ENCODE results near the gene TLL1. TPM values are rescaled to one million over a fixed set of nuclear protein-coding genes. Genes with fewer than 3 reads are reported as not detected.
A peak's percentile ranks its signal among the peaks of the same experiment; 100 is the strongest.

Gene TLL1
- total and polyA plus RNA-seq, 3 experiments from 2014 or later = not detected

GRCh38 chr4:165992283-165992682 lies 119.2 kb downstream of the TLL1 start:
- peaks cover 0 to 8% (median 2%) of the 10 kb centered on the region in 5 donors for H3K9me3 Mint-ChIP-seq
- H3K27me3 ChIP-seq (ENCODE audit: insufficient read depth, low read length, poor library complexity, severe bottlenecking) = no peaks in the 10 kb centered on the region
- H3K4me3 Mint-ChIP-seq = no peak overlapping the region
- H3K27ac Mint-ChIP-seq = peak overlapping the region in 1 of 8 donors; percentile 2
- H3K27me3 Mint-ChIP-seq = no peaks in the 10 kb centered on the region
- H3K36me3 ChIP-seq (ENCODE audit: insufficient read depth, low read length) = no peaks in the 10 kb centered on the region
- no peaks in the 10 kb centered on the region for H3K4me1 ChIP-seq (ENCODE audit: insufficient read depth, low read length)
- no peak overlapping the region for H3K4me3 ChIP-seq (ENCODE audit: low read length)
- ChIA-PET POLR2A (no interaction called here), CTCF (no interaction called here)
- DNase-seq = no peak
- no peaks in the 10 kb centered on the region for H3K36me3 Mint-ChIP-seq
- no peaks in the 10 kb centered on the region for H3K4me1 Mint-ChIP-seq
- no peaks in the 10 kb centered on the region for H3K9me3 ChIP-seq (ENCODE audit: low read length)
- H3K27ac ChIP-seq (ENCODE audit: low read depth, low read length) = no peak overlapping the region

DNA sequence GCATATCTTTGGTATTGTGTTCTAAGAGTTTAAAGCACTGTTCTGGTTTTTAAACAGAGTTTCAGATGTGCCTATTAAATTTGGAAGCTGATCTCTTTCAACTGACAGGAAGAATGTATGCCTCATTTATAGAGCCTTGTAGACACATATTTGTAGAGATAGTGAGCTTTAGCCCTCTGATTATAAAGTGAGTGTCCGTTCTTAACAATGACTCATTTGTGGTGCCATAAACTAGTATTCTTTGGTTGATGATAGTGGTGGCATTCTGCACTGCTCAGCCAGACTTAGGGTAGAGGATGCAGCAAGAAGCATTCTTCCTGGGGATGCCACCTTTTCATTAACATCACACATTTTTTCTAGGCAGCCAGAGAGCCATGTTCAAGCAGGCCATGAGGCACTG lies 121.7 kb downstream of the TLL1 start:
- POLR2A ChIA-PET = no interaction called here
- Histone ChIP-seq H3K4me1 (ENCODE audit: insufficient read depth, low read length) (no peaks in the 10 kb centered on the region), H3K4me3 (ENCODE audit: low read length) (no peak overlapping the region), H3K36me3 (ENCODE audit: insufficient read depth, low read length) (no peaks in the 10 kb centered on the region), H3K27ac (ENCODE audit: low read depth, low read length) (no peak overlapping the region), H3K27me3 (ENCODE audit: insufficient read depth, low read length, poor library complexity, severe bottlenecking) (no peaks in the 10 kb centered on the region), H3K9me3 (ENCODE audit: low read length) (no peaks in the 10 kb centered on the region)
- H3K27ac Mint-ChIP-seq = no peak overlapping the region
- H3K9me3 Mint-ChIP-seq = peaks cover 0 to 8% (median 2%) of the 10 kb centered on the region in 5 donors
- H3K36me3 Mint-ChIP-seq = no peaks in the 10 kb centered on the region
- DNase-seq = no peak
- no peaks in the 10 kb centered on the region for H3K27me3 Mint-ChIP-seq
- H3K4me3 Mint-ChIP-seq = no peak overlapping the region
- H3K4me1 Mint-ChIP-seq = no peaks in the 10 kb centered on the region
- CTCF ChIA-PET = no interaction called here

DNA sequence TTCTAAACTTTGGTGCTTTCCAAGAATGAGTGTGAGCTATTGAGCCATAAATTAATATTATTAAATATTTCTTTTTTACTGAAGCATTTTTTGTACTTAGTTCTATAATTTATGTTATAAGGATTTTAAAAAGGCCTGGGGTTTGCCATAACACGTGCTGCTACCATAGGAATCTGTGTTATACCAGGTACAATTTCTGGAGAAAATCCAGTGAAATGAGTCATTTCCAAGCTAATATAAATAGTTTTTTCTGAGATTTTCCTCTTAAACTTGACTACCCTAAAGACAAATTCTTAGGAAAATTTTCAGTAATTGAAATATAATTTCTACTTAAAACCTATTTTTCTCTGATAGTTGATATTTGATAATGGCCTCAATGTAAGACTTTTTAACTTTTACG lies 130.8 kb downstream of the TLL1 start:
- Histone ChIP-seq H3K27ac (ENCODE audit: low read depth, low read length) (no peak overlapping the region), H3K4me1 (ENCODE audit: insufficient read depth, low read length) (no peaks in the 10 kb centered on the region), H3K27me3 (ENCODE audit: insufficient read depth, low read length, poor library complexity, severe bottlenecking) (no peaks in the 10 kb centered on the region), H3K36me3 (ENCODE audit: insufficient read depth, low read length) (no peaks in the 10 kb centered on the region), H3K4me3 (ENCODE audit: low read length) (no peak overlapping the region), H3K9me3 (ENCODE audit: low read length) (no peaks in the 10 kb centered on the region)
- H3K9me3 Mint-ChIP-seq = peaks cover 0 to 7% (median 3%) of the 10 kb centered on the region in 5 donors
- H3K36me3 Mint-ChIP-seq = no peaks in the 10 kb centered on the region
- POLR2A ChIA-PET = no interaction called here
- no peak overlapping the region for H3K27ac Mint-ChIP-seq
- no peaks in the 10 kb centered on the region for H3K4me1 Mint-ChIP-seq
- no peak overlapping the region for H3K4me3 Mint-ChIP-seq
- CTCF ChIA-PET = no interaction called here
- DNase-seq = no peak
- peaks cover 0 to 1% of the 10 kb centered on the region in 2 donors for H3K27me3 Mint-ChIP-seq

DNA sequence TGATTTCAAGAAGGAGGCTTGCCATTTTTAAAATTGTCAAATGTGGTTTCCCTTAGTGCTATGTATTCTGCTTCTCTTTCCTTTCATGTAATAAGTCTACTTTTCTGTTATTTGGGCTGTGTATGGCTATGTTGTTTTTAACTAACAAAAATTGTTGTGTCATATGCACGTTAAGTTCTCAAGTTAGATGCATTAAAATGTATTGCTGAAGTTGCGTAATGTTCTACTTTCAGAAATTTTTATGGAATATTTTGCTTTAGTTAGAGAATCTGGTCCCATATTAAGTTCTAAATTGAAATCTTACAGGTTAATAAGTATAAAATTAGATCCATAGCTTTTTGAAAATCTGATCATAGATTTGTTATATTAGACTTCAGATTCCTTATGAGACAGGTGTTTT lies 133.2 kb downstream of the TLL1 start:
- DNase-seq = no peak
- Mint-ChIP-seq H3K27me3 (peaks cover 0 to 1% of the 10 kb centered on the region in 2 donors), H3K36me3 (no peaks in the 10 kb centered on the region), H3K27ac (no peak overlapping the region), H3K9me3 (peaks cover 0 to 5% (median 3%) of the 10 kb centered on the region in 5 donors), H3K4me3 (no peak overlapping the region), H3K4me1 (no peaks in the 10 kb centered on the region)
- Histone ChIP-seq H3K36me3 (ENCODE audit: insufficient read depth, low read length) (no peaks in the 10 kb centered on the region), H3K9me3 (ENCODE audit: low read length) (no peaks in the 10 kb centered on the region), H3K4me3 (ENCODE audit: low read length) (no peak overlapping the region), H3K27ac (ENCODE audit: low read depth, low read length) (no peak overlapping the region), H3K4me1 (ENCODE audit: insufficient read depth, low read length) (no peaks in the 10 kb centered on the region), H3K27me3 (ENCODE audit: insufficient read depth, low read length, poor library complexity, severe bottlenecking) (no peaks in the 10 kb centered on the region)
- CTCF ChIA-PET = no interaction called here
- POLR2A ChIA-PET = no interaction called here

- Mint-ChIP-seq H3K27ac (no peak overlapping the region), H3K27me3 (no peaks in the 10 kb centered on the region), H3K4me1 (no peaks in the 10 kb centered on the region), H3K4me3 (no peak overlapping the region), H3K9me3 (peaks cover 2 to 5% (median 3%) of the 10 kb centered on the region in 5 donors), H3K36me3 (no peaks in the 10 kb centered on the region)
- H3K9me3 ChIP-seq (ENCODE audit: low read length) = no peaks in the 10 kb centered on the region
- ChIA-PET CTCF (no interaction called here), POLR2A (interaction anchor here (1.0 kb wide), 1 partner anchor 11 kb away, joined by 3 read pairs; no protein-coding TSS in a partner anchor)
- no peaks in the 10 kb centered on the region for H3K4me1 ChIP-seq (ENCODE audit: insufficient read depth, low read length)
- no peaks in the 10 kb centered on the region for H3K36me3 ChIP-seq (ENCODE audit: insufficient read depth, low read length)
- no peak overlapping the region for H3K4me3 ChIP-seq (ENCODE audit: low read length)
- no peak overlapping the region for H3K27ac ChIP-seq (ENCODE audit: low read depth, low read length)
- no peak for DNase-seq
- H3K27me3 ChIP-seq (ENCODE audit: insufficient read depth, low read length, poor library complexity, severe bottlenecking) = no peaks in the 10 kb centered on the region
These were observed 135.5 kb downstream of the TLL1 start for GRCh38 chr4:166008510-166008909.

DNA sequence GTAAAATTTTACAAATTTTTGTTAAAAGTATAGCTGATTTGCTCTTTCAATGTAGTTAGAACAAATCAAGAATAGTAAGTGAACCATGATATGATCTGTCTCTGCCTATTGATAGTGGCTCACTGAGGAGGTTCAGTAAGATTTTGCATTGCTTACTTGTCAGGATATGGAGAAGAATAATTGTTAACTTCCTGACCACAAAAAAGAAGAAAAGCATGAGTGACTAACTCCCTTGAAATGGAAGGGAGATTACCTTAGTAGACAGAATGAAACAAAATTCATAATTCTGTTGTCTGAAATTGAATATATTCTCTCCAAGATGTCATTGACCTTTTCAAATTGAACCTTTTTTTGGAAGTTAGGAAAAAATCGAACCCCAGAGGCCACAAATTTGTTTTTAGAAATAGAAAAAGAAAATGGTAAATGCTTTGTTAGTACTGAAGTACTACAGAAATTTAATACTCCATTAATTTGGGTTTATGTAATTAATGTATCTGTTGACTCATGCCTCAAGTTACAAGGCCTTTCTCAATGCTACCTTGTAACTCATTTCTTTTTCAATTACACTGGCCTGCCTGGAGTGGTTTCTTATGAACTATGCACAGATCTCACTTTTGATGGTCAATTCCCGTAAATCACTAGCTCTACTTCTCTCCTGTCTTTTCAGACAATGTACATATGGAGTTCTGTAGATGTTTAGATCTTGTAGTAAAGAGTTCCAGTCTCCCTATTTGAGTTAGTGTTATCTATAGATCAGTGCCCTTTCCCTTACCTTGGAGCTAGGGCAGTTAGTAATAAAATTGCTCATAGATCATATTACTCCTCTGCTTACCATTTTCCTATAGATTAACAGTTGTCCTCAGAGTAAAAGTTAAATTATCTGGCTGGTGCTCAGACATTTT lies 139.3 kb downstream of the TLL1 start:
- Mint-ChIP-seq H3K27me3 (no peaks in the 10 kb centered on the region), H3K27ac (no peak overlapping the region), H3K36me3 (no peaks in the 10 kb centered on the region), H3K4me3 (no peak overlapping the region), H3K4me1 (no peaks in the 10 kb centered on the region), H3K9me3 (peaks cover 0 to 3% (median under 1%) of the 10 kb centered on the region in 5 donors)
- ChIA-PET CTCF (no interaction called here), POLR2A (no interaction called here)
- no peaks in the 10 kb centered on the region for H3K27me3 ChIP-seq (ENCODE audit: insufficient read depth, low read length, poor library complexity, severe bottlenecking)
- DNase-seq = no peak
- H3K27ac ChIP-seq (ENCODE audit: low read depth, low read length) = no peak overlapping the region
- H3K36me3 ChIP-seq (ENCODE audit: insufficient read depth, low read length) = no peaks in the 10 kb centered on the region
- no peaks in the 10 kb centered on the region for H3K9me3 ChIP-seq (ENCODE audit: low read length)
- H3K4me3 ChIP-seq (ENCODE audit: low read length) = no peak overlapping the region
- no peaks in the 10 kb centered on the region for H3K4me1 ChIP-seq (ENCODE audit: insufficient read depth, low read length)

DNA sequence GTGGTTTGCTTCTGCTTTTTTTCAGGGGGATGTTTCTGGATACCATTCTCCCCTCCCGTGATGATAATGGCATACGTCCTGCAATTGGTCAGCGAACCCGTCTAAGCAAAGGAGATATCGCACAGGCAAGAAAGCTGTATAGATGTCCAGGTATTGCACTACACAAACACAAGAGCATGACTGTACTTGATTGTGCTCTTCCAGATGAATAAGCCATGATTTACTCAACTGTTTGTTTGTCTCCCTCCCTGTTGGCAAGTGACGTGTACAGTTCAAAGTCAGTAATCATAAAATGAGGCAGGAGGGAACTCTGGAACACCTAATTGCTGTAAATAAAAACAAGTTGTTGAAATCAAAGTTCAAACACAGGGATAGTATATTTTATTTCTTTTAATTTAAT lies 141.4 kb downstream of the TLL1 start:
- CTCF ChIA-PET = no interaction called here
- Histone ChIP-seq H3K36me3 (ENCODE audit: insufficient read depth, low read length) (no peaks in the 10 kb centered on the region), H3K9me3 (ENCODE audit: low read length) (no peaks in the 10 kb centered on the region), H3K4me1 (ENCODE audit: insufficient read depth, low read length) (no peaks in the 10 kb centered on the region), H3K27ac (ENCODE audit: low read depth, low read length) (no peak overlapping the region), H3K4me3 (ENCODE audit: low read length) (no peak overlapping the region), H3K27me3 (ENCODE audit: insufficient read depth, low read length, poor library complexity, severe bottlenecking) (no peaks in the 10 kb centered on the region)
- Mint-ChIP-seq H3K4me1 (no peaks in the 10 kb centered on the region), H3K27ac (no peak overlapping the region), H3K27me3 (no peaks in the 10 kb centered on the region), H3K36me3 (no peaks in the 10 kb centered on the region), H3K4me3 (no peak overlapping the region), H3K9me3 (peaks cover 0 to 5% (median 3%) of the 10 kb centered on the region in 5 donors)
- POLR2A ChIA-PET = no interaction called here
- no peak for DNase-seq

DNA sequence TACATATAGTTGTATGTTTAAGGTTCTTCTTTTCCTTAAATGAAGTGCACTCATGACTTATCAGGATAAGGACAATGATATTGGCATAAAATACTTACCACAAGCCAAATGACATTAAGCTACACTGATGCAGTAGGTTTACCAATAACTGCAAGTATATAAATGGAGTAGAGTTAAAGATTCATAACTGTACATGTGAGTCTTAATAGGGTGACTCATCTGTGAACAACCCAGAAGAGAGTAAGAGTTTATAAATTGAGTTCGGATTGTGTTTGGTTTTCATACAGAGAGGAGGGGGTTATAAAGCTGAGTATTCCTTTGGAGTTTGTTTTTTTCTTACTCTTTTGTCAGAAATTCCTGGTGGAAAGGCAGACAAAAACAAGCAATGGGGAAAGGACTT lies 144.8 kb downstream of the TLL1 start:
- H3K4me3 ChIP-seq (ENCODE audit: low read length) = no peak overlapping the region
- H3K36me3 Mint-ChIP-seq = no peaks in the 10 kb centered on the region
- H3K27ac Mint-ChIP-seq = no peak overlapping the region
- DNase-seq = no peak
- H3K9me3 ChIP-seq (ENCODE audit: low read length) = no peaks in the 10 kb centered on the region
- no peaks in the 10 kb centered on the region for H3K27me3 ChIP-seq (ENCODE audit: insufficient read depth, low read length, poor library complexity, severe bottlenecking)
- no peak overlapping the region for H3K4me3 Mint-ChIP-seq
- no peaks in the 10 kb centered on the region for H3K4me1 ChIP-seq (ENCODE audit: insufficient read depth, low read length)
- ChIA-PET POLR2A (no interaction called here), CTCF (no interaction called here)
- no peaks in the 10 kb centered on the region for H3K36me3 ChIP-seq (ENCODE audit: insufficient read depth, low read length)
- H3K27me3 Mint-ChIP-seq = no peaks in the 10 kb centered on the region
- H3K27ac ChIP-seq (ENCODE audit: low read depth, low read length) = no peak overlapping the region
- H3K9me3 Mint-ChIP-seq = peaks cover 0 to 5% (median 1%) of the 10 kb centered on the region in 5 donors
- no peaks in the 10 kb centered on the region for H3K4me1 Mint-ChIP-seq

Data from CD8-positive, alpha-beta memory T cell (primary cell).